WI38 (cell line): Measurements from ENCODE around the gene CFAP141.
A peak's percentile ranks its signal among the peaks of the same experiment; 100 is the strongest.
"Not testable (repeated sequence)": the region's sequence is repeated elsewhere in the genome, so short reads cannot be mapped to it uniquely, and the experiment has no call there.

Experiments used
- H3K4me3 ChIP-seq: 2 replicates; pipeline ENCODE4 v1.5.1; 2011; ENCODE audit warnings: low read depth, mild to moderate bottlenecking, control low read depth, low read length
- TF ChIP-seq, protein P1 (sequence below): IDR thresholded peaks from 2 replicates; pipeline ENCODE4 v1.5.1; 2012; ENCODE audit warnings: low read depth, mild to moderate bottlenecking, control low read depth, low read length

The CFAP141 gene

DNA sequence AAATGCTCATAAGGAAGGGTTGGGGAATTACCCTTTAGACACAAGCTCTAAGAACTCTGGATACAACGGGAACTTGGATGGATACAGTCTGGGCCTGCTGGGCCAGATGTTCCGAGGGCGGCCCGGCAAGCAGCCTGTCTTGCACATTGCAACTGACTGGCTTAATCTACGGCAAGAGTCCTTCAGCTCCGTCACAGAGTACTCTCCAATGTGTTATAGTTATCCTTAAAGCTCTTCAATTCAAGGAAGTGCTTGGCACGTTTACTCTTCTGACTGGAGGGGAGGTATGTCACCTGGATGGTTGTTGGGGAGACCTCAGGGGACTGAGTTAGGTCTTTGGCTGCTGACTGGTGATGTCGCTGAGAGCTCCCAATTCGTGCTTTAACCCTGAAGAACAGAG lies 1.1 kb upstream of the CFAP141 start:
- TF ChIP-seq, protein P1, sequence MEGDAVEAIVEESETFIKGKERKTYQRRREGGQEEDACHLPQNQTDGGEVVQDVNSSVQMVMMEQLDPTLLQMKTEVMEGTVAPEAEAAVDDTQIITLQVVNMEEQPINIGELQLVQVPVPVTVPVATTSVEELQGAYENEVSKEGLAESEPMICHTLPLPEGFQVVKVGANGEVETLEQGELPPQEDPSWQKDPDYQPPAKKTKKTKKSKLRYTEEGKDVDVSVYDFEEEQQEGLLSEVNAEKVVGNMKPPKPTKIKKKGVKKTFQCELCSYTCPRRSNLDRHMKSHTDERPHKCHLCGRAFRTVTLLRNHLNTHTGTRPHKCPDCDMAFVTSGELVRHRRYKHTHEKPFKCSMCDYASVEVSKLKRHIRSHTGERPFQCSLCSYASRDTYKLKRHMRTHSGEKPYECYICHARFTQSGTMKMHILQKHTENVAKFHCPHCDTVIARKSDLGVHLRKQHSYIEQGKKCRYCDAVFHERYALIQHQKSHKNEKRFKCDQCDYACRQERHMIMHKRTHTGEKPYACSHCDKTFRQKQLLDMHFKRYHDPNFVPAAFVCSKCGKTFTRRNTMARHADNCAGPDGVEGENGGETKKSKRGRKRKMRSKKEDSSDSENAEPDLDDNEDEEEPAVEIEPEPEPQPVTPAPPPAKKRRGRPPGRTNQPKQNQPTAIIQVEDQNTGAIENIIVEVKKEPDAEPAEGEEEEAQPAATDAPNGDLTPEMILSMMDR = no peak
- H3K4me3 ChIP-seq = no peak overlapping the region

DNA sequence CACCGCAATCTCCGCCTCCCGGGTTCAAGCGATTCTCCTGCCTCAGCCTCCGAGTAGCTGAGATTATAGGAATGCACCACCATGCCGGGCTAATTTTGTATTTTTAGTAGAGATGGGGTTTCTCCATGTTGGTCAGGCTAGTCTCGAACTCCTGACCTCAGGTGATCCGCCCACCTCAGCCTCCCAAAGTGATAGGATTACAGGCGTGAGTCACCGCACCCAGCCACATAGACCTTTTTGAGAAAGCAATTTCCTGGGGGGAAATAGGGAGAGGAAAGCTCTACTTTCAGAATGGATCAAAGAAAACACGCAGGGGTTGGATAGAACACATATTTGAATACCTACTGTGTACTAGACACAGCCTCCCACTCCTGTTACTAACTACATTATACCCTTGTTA lies 355 bp downstream of the CFAP141 start:
- not testable (repeated sequence) for H3K4me3 ChIP-seq

DNA sequence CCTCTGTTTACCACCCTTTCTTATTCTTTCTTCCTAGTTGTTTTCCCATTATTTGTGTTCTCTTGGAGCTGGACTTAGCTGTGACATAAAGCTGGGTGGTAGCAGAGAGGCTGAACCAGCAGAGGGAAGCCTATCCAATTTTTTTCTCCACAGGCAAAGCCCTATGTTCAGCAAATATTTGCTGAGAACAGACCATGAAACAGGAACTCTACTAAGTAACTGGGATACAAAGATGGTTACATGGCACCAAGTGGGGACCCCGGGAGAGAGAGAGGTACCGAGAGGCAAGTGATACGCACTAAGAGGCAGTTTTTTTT lies 6.6 kb downstream of the CFAP141 start:
- TF ChIP-seq, protein P1 = no peak
- 0 out of 2 replicates have a peak overlapping the region, but pooled peaks have one; percentile 2 for H3K4me3 ChIP-seq

DNA sequence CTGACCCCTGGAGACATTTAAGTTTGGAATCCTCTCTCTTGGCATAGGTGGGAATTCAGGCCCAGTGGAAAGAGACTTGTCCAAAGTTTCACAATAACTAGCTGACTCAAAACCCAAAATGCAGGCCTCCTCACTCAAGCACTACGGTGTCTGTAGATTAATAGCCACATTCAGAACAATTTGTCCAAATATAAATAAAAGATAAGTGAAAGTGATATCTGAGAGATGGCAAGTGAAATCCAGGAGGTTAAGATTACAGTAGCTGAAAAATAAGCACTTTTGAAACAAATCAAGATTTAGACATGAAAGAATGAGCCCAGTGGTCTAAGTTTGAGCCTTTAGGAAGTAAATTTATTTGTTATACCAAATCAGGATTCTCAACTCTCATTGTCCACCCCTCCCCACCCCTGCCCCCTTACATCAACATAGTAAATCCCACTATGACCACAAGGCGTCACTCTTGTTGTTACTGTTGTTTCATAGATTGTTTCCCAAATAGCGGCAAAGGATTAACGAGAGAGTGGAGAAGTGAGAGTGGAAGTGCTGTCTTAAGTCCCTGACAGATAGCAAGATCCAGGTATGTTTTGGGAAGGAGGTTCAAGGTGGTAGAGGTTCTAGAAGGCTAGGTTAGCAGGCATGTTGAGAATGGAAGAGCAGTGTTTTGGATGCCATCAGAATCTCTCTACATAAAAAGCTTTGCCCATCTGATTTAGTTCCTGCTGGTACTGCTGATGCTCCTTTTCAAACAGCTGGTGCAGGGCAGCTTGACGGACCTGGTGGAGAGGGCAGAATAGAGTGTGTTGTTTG lies 7.2 kb downstream of the CFAP141 start:
- TF ChIP-seq, protein P1 = peak; percentile 48; the same call in 1 of the 2 replicates
- 0 out of 2 replicates have a peak overlapping the region, but pooled peaks have one; percentile 2 for H3K4me3 ChIP-seq

DNA sequence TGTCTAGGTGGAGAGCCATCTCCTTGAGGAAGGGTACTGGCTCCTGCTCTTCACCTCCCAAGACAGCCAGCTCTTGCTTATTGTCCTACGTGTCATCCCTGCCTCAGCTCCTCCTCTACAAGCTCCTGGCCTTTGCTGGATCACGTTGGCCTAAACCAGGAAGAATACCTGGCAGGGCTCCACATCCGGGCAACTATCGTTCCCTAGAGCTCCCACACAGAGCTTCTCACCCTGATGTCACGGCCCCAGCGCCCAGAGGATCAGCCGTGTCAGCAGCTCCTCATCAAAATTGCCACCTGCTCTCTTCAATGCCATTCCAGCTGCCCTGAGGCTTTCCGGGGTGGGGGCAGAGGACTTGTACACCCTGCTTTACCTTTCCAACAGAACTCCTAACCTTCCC lies 12.3 kb downstream of the CFAP141 start:
- TF ChIP-seq, protein P1 = no peak
- H3K4me3 ChIP-seq = no peak overlapping the region

DNA sequence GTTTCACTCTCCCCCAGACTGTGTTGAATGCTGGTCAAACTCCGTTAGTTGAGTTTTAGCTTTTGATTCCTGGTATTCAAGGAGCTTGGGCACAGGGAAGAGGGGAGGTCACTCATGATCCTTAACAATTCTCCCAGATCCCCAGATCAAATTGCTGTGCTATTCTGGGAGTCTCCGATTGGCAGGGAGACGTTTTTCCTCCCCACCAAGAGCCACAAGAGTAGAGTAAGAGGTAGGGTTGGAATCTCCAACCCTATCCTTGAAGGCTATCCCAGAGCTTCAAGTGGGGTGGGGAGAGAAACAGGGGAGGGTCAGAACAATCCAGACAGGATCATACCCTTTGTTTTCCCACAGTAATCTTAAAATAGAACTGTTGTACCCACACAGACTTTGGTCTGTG lies 13.7 kb downstream of the CFAP141 start:
- no peak overlapping the region for H3K4me3 ChIP-seq
- TF ChIP-seq, protein P1 = no peak

DNA sequence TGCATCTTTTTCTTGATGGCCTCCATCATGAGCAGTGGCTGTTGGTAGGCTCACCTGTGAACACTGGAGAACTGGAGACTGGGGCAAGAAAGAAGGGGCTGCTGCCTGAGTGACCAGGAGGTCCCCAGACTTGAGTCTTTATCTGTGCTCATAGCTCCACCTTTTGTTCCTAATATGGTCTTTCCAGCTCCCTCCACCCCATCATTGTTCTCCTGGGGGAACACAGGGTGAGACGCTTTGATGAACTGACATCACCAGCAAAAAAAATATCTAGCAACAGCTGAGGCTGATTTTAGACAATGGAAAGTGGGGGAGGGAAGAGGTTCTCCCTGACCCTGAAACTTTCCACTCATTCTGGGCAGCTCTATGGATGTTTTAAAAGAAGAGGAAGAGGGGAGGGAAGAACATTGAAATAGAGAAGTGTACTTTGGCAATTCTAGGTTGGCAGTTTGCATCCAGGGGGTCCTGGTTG lies 14.1 kb downstream of the CFAP141 start, which contains the start of gene TPM3:
Gene TPM3, minus strand, starts transcription at position 111 of the 472 bp plus-strand sequence. Its CDS starts 82 bp downstream, at position 29.
- H3K4me3 ChIP-seq = no peak within 1 kb of the TSS
- TF ChIP-seq, protein P1 = no peak
